SU-DHL-6 (cell line): ENCODE data around the gene RAD51B.

Source experiments
- H2AFZ ChIP-seq: fragments of 200-600 bp; sonication (generic); 2 replicates; pipeline ENCODE4 v1.6.1; 2014; ENCODE audit warnings: low read depth, mild to moderate bottlenecking, moderate library complexity, mixed read lengths, antibody characterized with exemption, low read length; ENCODE audit not compliant: severe bottlenecking
- H3F3A ChIP-seq: fragments of 200-600 bp; shearing (Covaris generic); 2 replicates; pipeline ENCODE4 v1.6.0; 2016; ENCODE audit warnings: antibody characterized with exemption, mild to moderate bottlenecking; ENCODE audit not compliant: insufficient read depth
- H3K27ac ChIP-seq: fragments of 200-600 bp; sonication (generic); 2 replicates; pipeline ENCODE4 v1.5.1; 2016; ENCODE audit warnings: low read depth, mild to moderate bottlenecking, low read length, moderate library complexity, mixed read lengths
- H3K27me3 ChIP-seq: fragments of 200-600 bp; sonication (generic), shearing (Covaris generic); 2 replicates; pipeline ENCODE4 v1.6.0; 2014; ENCODE audit warnings: mild to moderate bottlenecking, low read length
- H3K36me3 ChIP-seq: fragments of 200-600 bp; sonication (generic); 2 replicates; pipeline ENCODE4 v1.6.1; 2014; ENCODE audit warnings: mild to moderate bottlenecking, low read length, mixed read lengths
- H3K4me2 ChIP-seq: fragments of 300-600, 200-600 bp; shearing (Covaris generic), sonication (generic); 2 replicates; pipeline ENCODE4 v1.6.0; 2014; ENCODE audit warnings: low read length, low read depth, mild to moderate bottlenecking; ENCODE audit not compliant: poor library complexity, severe bottlenecking
- H3K4me3 ChIP-seq: fragments of 200-600 bp; sonication (generic); 2 replicates; pipeline ENCODE4 v1.5.1; 2014; ENCODE audit warnings: antibody characterized with exemption, low read length, mild to moderate bottlenecking, mixed read lengths; ENCODE audit not compliant: insufficient read depth, poor library complexity, severe bottlenecking
- H3K79me2 ChIP-seq: fragments of 200-600 bp; sonication (generic); 2 replicates; pipeline ENCODE4 v1.6.1; 2014; ENCODE audit warnings: mild to moderate bottlenecking, low read length, moderate library complexity; ENCODE audit not compliant: insufficient read depth
- H3K9ac ChIP-seq: fragments of 200-600 bp; sonication (generic); 2 replicates; pipeline ENCODE4 v1.7.0; 2014; ENCODE audit warnings: mild to moderate bottlenecking, low read length
- H3K9me2 ChIP-seq: fragments of 200-600 bp; sonication (generic); replicated peaks from 2 replicates; pipeline ENCODE4 v1.6.1; 2014; ENCODE audit warnings: low read length; ENCODE audit not compliant: insufficient read depth
- H3K9me3 ChIP-seq: fragments of 200-600 bp; sonication (generic); 2 replicates; pipeline ENCODE4 v1.6.1; 2014; ENCODE audit warnings: low read length, mixed read lengths; ENCODE audit not compliant: insufficient read depth
- H4K20me1 ChIP-seq: fragments of 200-600 bp; sonication (generic); 2 replicates; pipeline ENCODE4 v1.6.1; 2014; ENCODE audit warnings: low read depth, mild to moderate bottlenecking, antibody characterized with exemption, low read length, moderate library complexity, mixed read lengths
- EZH2phosphoT487 ChIP-seq: fragments of 200-600 bp; sonication (generic), shearing (Covaris generic); conservative IDR thresholded peaks from 2 replicates; pipeline ENCODE4 v1.6.1; 2018; ENCODE audit warnings: mild to moderate bottlenecking, antibody characterized with exemption, low read length, moderate library complexity, mixed read lengths
- TF ChIP-seq, protein P1 (sequence below): fragments of 200-600 bp; sonication (generic); IDR thresholded peaks from one replicate; pipeline ENCODE4 v1.5.1; 2017; ENCODE audit warnings: antibody characterized with exemption, mild to moderate bottlenecking, low read length, moderate library complexity; ENCODE audit not compliant: insufficient read depth, poor library complexity, severe bottlenecking

RAD51B gene

DNA sequence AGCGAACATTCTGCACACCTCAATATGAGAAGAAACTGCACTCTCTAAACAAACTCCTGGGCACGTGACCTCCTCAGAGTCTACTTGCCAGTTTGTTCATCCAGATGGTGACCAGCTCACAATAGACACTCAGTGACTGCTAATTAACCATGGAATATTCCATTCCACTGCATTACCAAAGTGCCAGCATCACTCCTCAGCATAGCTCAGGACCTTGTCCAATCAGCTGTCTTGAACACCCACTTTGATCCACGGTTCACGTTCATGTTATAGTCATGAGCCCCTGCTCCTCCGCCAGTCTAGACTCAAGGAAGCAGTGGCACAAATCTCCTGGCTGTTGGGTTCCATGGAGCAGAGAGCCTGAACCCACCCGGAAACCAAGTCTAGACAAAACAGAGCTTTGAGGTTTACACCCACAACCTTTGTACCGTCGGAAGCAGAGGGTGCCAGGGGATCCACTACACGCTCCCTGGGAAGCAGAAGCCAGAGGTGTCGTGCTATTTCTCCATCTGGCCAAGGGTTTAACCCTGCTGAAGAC lies 688.0 kb downstream of the RAD51B start:
- Histone ChIP-seq H3K27ac (peak overlapping the region; percentile 53), H3F3A (no peaks in the 10 kb centered on the region), H3K4me3 (no peak overlapping the region), H4K20me1 (no peaks in the 10 kb centered on the region), H2AFZ (no peak overlapping the region), H3K4me2 (peak overlapping the region; percentile 26), H3K9ac (0 out of 2 replicates have a peak overlapping the region, but pooled peaks have one; percentile 0), H3K27me3 (no peaks in the 10 kb centered on the region), H3K36me3 (no peaks in the 10 kb centered on the region), H3K9me3 (no peaks in the 10 kb centered on the region), H3K79me2 (no peaks in the 10 kb centered on the region), H3K9me2 (no peaks in the 10 kb centered on the region)
- TF ChIP-seq EZH2phosphoT487, result no peak
- TF ChIP-seq, protein P1, sequence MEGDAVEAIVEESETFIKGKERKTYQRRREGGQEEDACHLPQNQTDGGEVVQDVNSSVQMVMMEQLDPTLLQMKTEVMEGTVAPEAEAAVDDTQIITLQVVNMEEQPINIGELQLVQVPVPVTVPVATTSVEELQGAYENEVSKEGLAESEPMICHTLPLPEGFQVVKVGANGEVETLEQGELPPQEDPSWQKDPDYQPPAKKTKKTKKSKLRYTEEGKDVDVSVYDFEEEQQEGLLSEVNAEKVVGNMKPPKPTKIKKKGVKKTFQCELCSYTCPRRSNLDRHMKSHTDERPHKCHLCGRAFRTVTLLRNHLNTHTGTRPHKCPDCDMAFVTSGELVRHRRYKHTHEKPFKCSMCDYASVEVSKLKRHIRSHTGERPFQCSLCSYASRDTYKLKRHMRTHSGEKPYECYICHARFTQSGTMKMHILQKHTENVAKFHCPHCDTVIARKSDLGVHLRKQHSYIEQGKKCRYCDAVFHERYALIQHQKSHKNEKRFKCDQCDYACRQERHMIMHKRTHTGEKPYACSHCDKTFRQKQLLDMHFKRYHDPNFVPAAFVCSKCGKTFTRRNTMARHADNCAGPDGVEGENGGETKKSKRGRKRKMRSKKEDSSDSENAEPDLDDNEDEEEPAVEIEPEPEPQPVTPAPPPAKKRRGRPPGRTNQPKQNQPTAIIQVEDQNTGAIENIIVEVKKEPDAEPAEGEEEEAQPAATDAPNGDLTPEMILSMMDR, result no peak

DNA sequence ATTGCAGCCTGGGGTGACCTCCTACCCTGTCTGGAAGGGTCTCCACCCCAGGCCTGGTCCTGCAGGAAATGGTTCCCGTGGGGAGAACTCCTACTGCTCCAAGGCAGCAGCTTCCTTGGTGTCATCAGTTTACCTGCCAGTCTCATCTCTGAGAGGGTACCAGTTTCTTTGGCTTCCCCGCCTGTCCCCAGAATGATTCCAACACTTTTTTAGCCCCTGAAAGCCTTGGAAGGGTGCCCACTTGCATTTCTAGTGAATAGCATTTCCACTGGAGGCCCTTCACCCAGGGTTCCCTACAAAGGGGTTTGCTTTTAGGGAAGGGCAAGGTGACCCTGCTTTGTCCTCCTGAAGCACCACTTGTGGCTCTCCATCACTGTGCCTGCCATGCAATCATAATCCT lies 689.0 kb downstream of the RAD51B start:
- Histone ChIP-seq H3K9ac (no peak overlapping the region), H3F3A (no peaks in the 10 kb centered on the region), H2AFZ (no peak overlapping the region), H3K79me2 (no peaks in the 10 kb centered on the region), H3K27me3 (no peaks in the 10 kb centered on the region), H4K20me1 (no peaks in the 10 kb centered on the region), H3K4me3 (no peak overlapping the region), H3K9me2 (no peaks in the 10 kb centered on the region), H3K27ac (no peak overlapping the region), H3K36me3 (no peaks in the 10 kb centered on the region), H3K4me2 (no peak overlapping the region), H3K9me3 (no peaks in the 10 kb centered on the region)
- no peak for TF ChIP-seq EZH2phosphoT487
- TF ChIP-seq, protein P1, result no peak

DNA sequence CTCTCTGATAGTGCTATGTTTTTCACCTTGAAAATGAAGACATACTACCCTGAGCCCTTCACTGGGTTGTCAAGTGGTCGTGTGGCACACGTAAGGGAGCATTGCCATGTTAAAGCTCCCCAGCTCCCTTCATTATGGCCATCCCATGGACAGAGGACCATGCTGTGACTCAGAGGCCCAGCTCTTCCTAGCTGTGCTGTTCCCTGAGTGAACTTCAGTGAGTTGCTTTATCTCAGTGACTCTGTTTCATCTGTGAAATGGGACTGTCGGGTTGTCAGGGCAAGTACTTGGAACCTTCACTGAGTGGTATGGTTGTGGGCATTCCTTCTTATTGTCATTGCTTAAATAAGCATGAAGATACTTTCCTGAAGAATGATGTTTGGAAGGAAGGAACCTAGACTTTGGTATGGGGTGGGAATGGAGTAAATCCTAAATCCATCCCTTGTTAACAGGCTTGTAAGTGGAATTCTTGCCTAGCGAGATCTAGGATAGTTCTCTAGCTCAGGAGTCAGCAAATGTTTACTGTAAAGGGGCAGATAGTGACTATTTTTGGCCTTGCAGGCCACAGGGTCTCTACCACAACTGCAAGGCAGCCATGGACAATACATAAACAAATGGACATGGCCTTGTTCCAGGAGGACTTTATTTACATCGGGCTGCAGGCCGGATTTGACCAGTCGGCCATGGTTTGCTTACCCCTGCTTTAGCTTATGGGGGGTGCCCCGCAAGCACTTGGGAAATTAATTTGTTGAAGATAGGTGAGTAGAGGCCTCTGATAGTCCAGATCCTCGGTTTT lies 689.8 kb downstream of the RAD51B start:
- no peak overlapping the region for H3K4me2 ChIP-seq
- H3K27ac ChIP-seq, result no peak overlapping the region
- no peak overlapping the region for H3K9ac ChIP-seq

More for the DNA sequence above, 689.8 kb downstream of the RAD51B start:
- Histone ChIP-seq H3F3A (no peaks in the 10 kb centered on the region), H3K4me3 (no peak overlapping the region), H2AFZ (no peak overlapping the region), H3K9me3 (no peaks in the 10 kb centered on the region), H3K79me2 (no peaks in the 10 kb centered on the region), H3K27me3 (no peaks in the 10 kb centered on the region), H4K20me1 (no peaks in the 10 kb centered on the region), H3K9me2 (no peaks in the 10 kb centered on the region), H3K36me3 (no peaks in the 10 kb centered on the region)
- TF ChIP-seq, protein P1, result no peak
- no peak for TF ChIP-seq EZH2phosphoT487
